ENCODE measurements around the gene JUN. TPM values are rescaled to one million over a fixed set of nuclear protein-coding genes. Genes with fewer than 3 reads are reported as not detected.

The JUN gene
- total and polyA plus RNA-seq, 2 of the 4 experiments (the other 2 are of a cell fraction), result 46.6 to 89.1 TPM

- intact Hi-C loops (cut with micrococcal nuclease) (loop anchor here (1.0 to 10.0 kb wide), 4 partner anchors 30 to 253 kb away; no protein-coding TSS in a partner anchor), dilution Hi-C loops (cut with HindIII; ENCODE audit: low sequenced_read_pairs, unreplicated experiment) (no loop called here), in situ Hi-C loops (cut with MboI; ENCODE audit: low sequenced_read_pairs) (no loop called here)
- no peak overlapping the region for H3K4ac ChIP-seq (ENCODE audit: low read depth, low read length)
- H3K36me3 ChIP-seq (ENCODE audit: control insufficient read depth, insufficient read depth, low read length), result no peaks in the 10 kb centered on the region
- ATAC-seq (ENCODE audit: low read depth) (no peak), DNase-seq (no peak)
- no peak overlapping the region for H2BK5ac ChIP-seq (ENCODE audit: low read depth, low read length, poor library complexity, severe bottlenecking)
- no peak overlapping the region for H3K4me2 ChIP-seq (ENCODE audit: low read depth, low read length)
- no peak overlapping the region for H3K18ac ChIP-seq (ENCODE audit: low read depth, low read length)
- H3K79me1 ChIP-seq (ENCODE audit: low read depth in 1 of 2, low read length in 2 of 2), result 0 out of 4 replicates have a peak, but pooled peaks cover 0 to 3% of the 10 kb centered on the region in 2 experiments
- H4K8ac ChIP-seq (ENCODE audit: low read depth in 2 of 2, low read length in 2 of 2), result no peak overlapping the region
- no peak overlapping the region for H4K91ac ChIP-seq (ENCODE audit: insufficient read depth, low read depth, low read length)
- no peak overlapping the region for H3K9ac ChIP-seq (ENCODE audit: low read depth, low read length)
- no TSS peak for BruUV-seq (replicated peaks)
- WGBS, 2 experiments (ENCODE audit: extremely low coverage in 2 of 2, insufficient read length in 1 of 2), result 80% methylated on average over 2 of the region's 9 CpGs; no CpG with 5 or more reads in 1 of the 2 experiments
- H3K14ac ChIP-seq (replicated peaks; ENCODE audit: low read depth, low read length), result no peak overlapping the region
- no peak for TF ChIP-seq RAD21 (IDR thresholded peaks at IDR 0.05; ENCODE audit: low read length)
- H3K4me3 ChIP-seq (ENCODE audit: insufficient read depth, low read depth, low read length), result no peak overlapping the region
- no peaks in the 10 kb centered on the region for H3K27me3 ChIP-seq (ENCODE audit: control insufficient read depth, insufficient read depth, low read length)
- no peak overlapping the region for H3K27ac ChIP-seq (ENCODE audit: insufficient read depth, low read length)
- H2BK15ac ChIP-seq (ENCODE audit: low read depth, low read length), result no peak overlapping the region
- no peaks in the 10 kb centered on the region for H3K9me1 ChIP-seq (ENCODE audit: insufficient read depth, low read length)
- no peak overlapping the region for H2AK9ac ChIP-seq (replicated peaks; ENCODE audit: low read depth, low read length, poor library complexity)
- no peaks in the 10 kb centered on the region for H3K9me3 ChIP-seq (ENCODE audit: control insufficient read depth, insufficient read depth, low read length)
- H3K4me1 ChIP-seq (ENCODE audit: control insufficient read depth, insufficient read depth, low read length), result peaks cover 9% of the 10 kb centered on the region
- H4K5ac ChIP-seq (ENCODE audit: low read depth, low read length), result no peak overlapping the region
- H2AFZ ChIP-seq (replicated peaks; ENCODE audit: low read length, poor library complexity), result no peak overlapping the region
- H4K20me1 ChIP-seq (ENCODE audit: insufficient read depth, low read length), result no peaks in the 10 kb centered on the region
- no peak overlapping the region for H2BK20ac ChIP-seq (ENCODE audit: low read depth, low read length)
- no peak overlapping the region for H2BK120ac ChIP-seq (ENCODE audit: low read depth, low read length)
- ChIA-PET CTCF (interaction anchor here (1.7 kb wide), 1 partner anchor 9 kb away, joined by 6 read pairs; no protein-coding TSS in a partner anchor), POLR2A (ENCODE audit: unreplicated experiment) (interaction anchor here (0.9 kb wide), 1 partner anchor 11 kb away, joined by 3 read pairs; no protein-coding TSS in a partner anchor)
- no peak overlapping the region for H2AK5ac ChIP-seq (ENCODE audit: low read depth, low read length)
- no peak overlapping the region for H3K56ac ChIP-seq (ENCODE audit: extremely low read depth, insufficient read depth, low read length)
- no peak overlapping the region for H3K23ac ChIP-seq (ENCODE audit: low read depth, low read length)
These were observed 14.0 kb downstream of the JUN start for GRCh38 chr1:58769809-58770320.

All from IMR-90 (cell line).